GM12878 (cell line): ENCODE results near the gene SMOC1. TPM values are rescaled to one million over a fixed set of nuclear protein-coding genes. Genes with fewer than 3 reads are reported as not detected.

Experiments
- ATAC-seq: fragments of 200-7000 bp; cut with Tn5 transposase; 3 replicates; pipeline ENCODE4 v1.9.1; 2020; ENCODE audit warnings: mild to moderate bottlenecking, moderate library complexity
- BruUV-seq: library from RNA; stranded (reverse); fragments of 400-500 nt; replicated peaks from 2 replicates; lab custom pipeline; 2021; lab: Mats Ljungman, UMichigan
- CTCF ChIA-PET: fragments of 300-600 bp; sonication (Branson Sonifier 250); formaldehyde crosslinking; extraction: SDS; loops from one replicate; lab custom pipeline; 2021; ENCODE audit warnings: inconsistent platforms; lab: Yijun Ruan, JAX
- POLR2A ChIA-PET: fragments of 350-600 bp; formaldehyde crosslinking; extraction: SDS; loops from one replicate; lab custom pipeline; 2021; ENCODE audit warnings: inconsistent platforms; lab: Charles Lee
- RAD21 ChIA-PET: fragments of 300-600 bp; sonication (Branson Sonifier 250); formaldehyde crosslinking; loops from one replicate; lab custom pipeline; 2023; ENCODE audit warnings: antibody characterized with exemption; ENCODE audit not compliant: unreplicated experiment; lab: Charles Lee
- SMC1A ChIA-PET: fragments of 300-600 bp; sonication (Branson Sonifier 250); formaldehyde crosslinking; loops from one replicate; lab custom pipeline; 2023; ENCODE audit not compliant: unreplicated experiment, uncharacterized antibody; lab: Charles Lee
- DNase-seq: peaks from one replicate; pipeline ENCODE4 v3.0.0-alpha.2; 2011; ENCODE audit warnings: low read depth, low spot score
- FAIRE-seq: peaks from 3 replicates; lab custom pipeline; 2011; peaks lifted over from hg19 to GRCh38; lab: Jason Lieb, UNC
- H2AFZ ChIP-seq: 2 replicates; pipeline ENCODE4 v1.6.0; 2011; ENCODE audit warnings: low read depth, low read length, control low read depth; ENCODE audit not compliant: control insufficient read depth
- H3K27ac ChIP-seq: 2 replicates; pipeline ENCODE4 v1.5.1; 2011; ENCODE audit warnings: control low read depth; ENCODE audit not compliant: control insufficient read depth, insufficient read depth
- H3K27me3 ChIP-seq, 2 experiments: replicated peaks in 1 of 2; 2 replicates each; pipeline versions ENCODE4 v1.6.0 to v1.6.1; 2011; ENCODE audit warnings: low read length in 1 of 2; ENCODE audit not compliant: control insufficient read depth in 2 of 2, insufficient read depth in 2 of 2
- H3K36me3 ChIP-seq, 2 experiments: 2 replicates each; pipeline ENCODE4 v1.5.1; 2011; ENCODE audit warnings: low read length in 1 of 2; ENCODE audit not compliant: control insufficient read depth in 2 of 2, insufficient read depth in 2 of 2
- H3K4me1 ChIP-seq: 2 replicates; pipeline ENCODE4 v1.6.1; 2011; ENCODE audit warnings: mild to moderate bottlenecking, low read length, moderate library complexity, mixed read lengths; ENCODE audit not compliant: control insufficient read depth, insufficient read depth
- H3K4me2 ChIP-seq: 2 replicates; pipeline ENCODE4 v1.6.0; 2011; ENCODE audit warnings: control low read depth; ENCODE audit not compliant: control insufficient read depth, insufficient read depth
- H3K4me3 ChIP-seq: fragments of 200-600 bp; sonication (generic); 2 replicates; pipeline ENCODE4 v1.5.1; 2016
- H3K79me2 ChIP-seq: 2 replicates; pipeline ENCODE4 v1.6.0; 2011; ENCODE audit warnings: low read length; ENCODE audit not compliant: control insufficient read depth, insufficient read depth
- H3K9ac ChIP-seq: 2 replicates; pipeline ENCODE4 v1.8.0; 2011; ENCODE audit warnings: low read length, control low read depth, mixed read lengths; ENCODE audit not compliant: control insufficient read depth, insufficient read depth
- H3K9me3 ChIP-seq: replicated peaks from 3 replicates; pipeline ENCODE4 v1.5.1; 2011; ENCODE audit warnings: mild to moderate bottlenecking, low read length; ENCODE audit not compliant: control insufficient read depth, insufficient read depth
- H4K20me1 ChIP-seq: 2 replicates; pipeline ENCODE4 v1.6.0; 2011; ENCODE audit not compliant: control insufficient read depth, insufficient read depth
- BHLHE40 ChIP-seq, 2 experiments: fragments of 450-650 bp in 1 of 2; IDR thresholded peaks; 2 replicates each; pipeline ENCODE4 v1.6.1; 2011 to 2017; ENCODE audit warnings: low read depth in 2 of 2, borderline replicate concordance in 1 of 2, improper control_type of control experiment in 1 of 2, low read length in 1 of 2, mild to moderate bottlenecking in 1 of 2
- CHD2 ChIP-seq: IDR thresholded peaks from 2 replicates; pipeline ENCODE4 v1.6.1; 2011; ENCODE audit warnings: low read depth, low read length, improper control_type of control experiment, borderline replicate concordance
- EGR1 ChIP-seq, 2 experiments: IDR thresholded peaks; 1 replicate in 1 of 2; 2 replicates in 1 of 2; pipeline ENCODE4 v1.6.1; 2011 to 2012; ENCODE audit warnings: low read depth in 2 of 2, low read length in 2 of 2, borderline replicate concordance in 1 of 2, mild to moderate bottlenecking in 1 of 2, moderate library complexity in 1 of 2
- FOXK2 ChIP-seq: fragments of 450-650 bp; IDR thresholded peaks from 2 replicates; pipeline ENCODE4 v1.6.1; 2017; ENCODE audit warnings: mild to moderate bottlenecking, moderate library complexity
- HDGF ChIP-seq: fragments of 450-650 bp; IDR thresholded peaks from 2 replicates; pipeline ENCODE4 v1.6.1; 2016; ENCODE audit warnings: antibody characterized with exemption
- IRF4 ChIP-seq: IDR thresholded peaks from 2 replicates; pipeline ENCODE4 v1.6.1; 2011; ENCODE audit warnings: low read depth, low read length
- JUNB ChIP-seq: IDR thresholded peaks from 2 replicates; pipeline ENCODE4 v1.6.1; 2016; ENCODE audit warnings: antibody characterized with exemption, mild to moderate bottlenecking
- NFYA ChIP-seq: IDR thresholded peaks from 2 replicates; pipeline ENCODE4 v1.6.1; 2011; ENCODE audit warnings: low read depth, mild to moderate bottlenecking, low read length, improper control_type of control experiment, borderline replicate concordance
- POLR2AphosphoS2 ChIP-seq: IDR thresholded peaks from 2 replicates; pipeline ENCODE4 v1.6.1; 2011; ENCODE audit warnings: low read depth, mild to moderate bottlenecking, low read length, improper control_type of control experiment, moderate library complexity
- POU2F2 ChIP-seq: IDR thresholded peaks from 3 replicates; pipeline ENCODE4 v1.6.1; 2011; ENCODE audit warnings: low read depth, mild to moderate bottlenecking, low read length, borderline replicate concordance
- RAD21 ChIP-seq: IDR thresholded peaks from 2 replicates; pipeline ENCODE4 v1.6.1; 2011; ENCODE audit warnings: mild to moderate bottlenecking, low read depth, low read length, moderate library complexity; ENCODE audit not compliant: insufficient read depth
- SP1 ChIP-seq: IDR thresholded peaks from one replicate; pipeline ENCODE4 v1.6.1; 2011; ENCODE audit warnings: low read depth, low read length
- TAF1 ChIP-seq: IDR thresholded peaks from 2 replicates; pipeline ENCODE4 v1.6.1; 2011; ENCODE audit warnings: mild to moderate bottlenecking, low read depth, low read length, borderline replicate concordance
- ZNF384 ChIP-seq: IDR thresholded peaks from 2 replicates; pipeline ENCODE4 v1.6.1; 2012; ENCODE audit warnings: low read depth, mild to moderate bottlenecking, low read length, improper control_type of control experiment, borderline replicate concordance
- ZZZ3 ChIP-seq: IDR thresholded peaks from 2 replicates; pipeline ENCODE4 v1.6.1; 2011; ENCODE audit warnings: low read depth; ENCODE audit not compliant: control insufficient read depth, insufficient read length
- WGBS: methylation state at CpG from one replicate; pipeline ENCODE4 v1.1.6; 2016; ENCODE audit warnings: low lambda C conversion rate; ENCODE audit not compliant: insufficient replicate concordance, insufficient coverage; ENCODE audit errors: missing lambda C conversion rate; 5-methylcytosine and 5-hydroxymethylcytosine counted together
- in situ Hi-C: fragments of 300-500 bp; cut with MboI; formaldehyde crosslinking; loops from 9 replicates; pipeline ENCODE4 v1.14.3; 2018; ENCODE audit warnings: mixed read lengths
- intact Hi-C: fragments of 100-400 bp; cut with micrococcal nuclease; formaldehyde crosslinking; loops from one replicate; pipeline ENCODE4 v1.14.2; 2022; ENCODE audit not compliant: unreplicated experiment
- polyA plus RNA-seq, 11 experiments: library from polyadenylated mRNA; depleted of rRNA in 4 of 11; unstranded in 6 of 11; stranded (reverse) in 5 of 11; fragments of >200 nt; fragmentation: Nextera tagmentation in 4 of 11; fragmentation: Illumina TruSeq in 1 of 11; extraction: Ambion mirVana in 4 of 11; extraction: Trizol in 1 of 11; gene quantifications; 1 replicate in 1 of 11; 2 replicates in 10 of 11; pipeline versions ENCODE4 v1.2.1 to v1.2.3, GENCODE V29; 2011 to 2016; ENCODE audit warnings: inconsistent platforms in 2 of 11, missing spikeins in 2 of 11, low read depth in 1 of 11
- total RNA-seq, 4 experiments: library from RNA; depleted of rRNA in 3 of 4; stranded (reverse); fragments of >200 nt in 3 of 4; fragmentation: Illumina TruSeq in 1 of 4; extraction: Trizol in 1 of 4; gene quantifications; 2 replicates each; pipeline versions ENCODE4 v1.2.1 to v1.2.3, GENCODE V29; 2013 to 2021
- TF ChIP-seq, protein P1 (sequence below): fragments of 150-350 bp; IDR thresholded peaks from 2 replicates; pipeline ENCODE4 v1.6.1; 2016; ENCODE audit warnings: low read depth, low read length
- TF ChIP-seq, protein P2 (sequence below): IDR thresholded peaks from 2 replicates; pipeline ENCODE4 v1.6.1; 2012; ENCODE audit warnings: low read length, inconsistent platforms

SMOC1 gene
- total and polyA plus RNA-seq, 10 of the 15 experiments (the other 5 are each of a cell fraction or from before 2014, with no cell fraction given): 0.03 to 0.26 (median 0.14) TPM; not detected in 7

- FAIRE-seq: no peak
- H3K9ac ChIP-seq: no peak overlapping the region
- DNase-seq: no peak
- no peaks in the 10 kb centered on the region for H3K79me2 ChIP-seq
- BruUV-seq: no TSS peak
- no peaks in the 10 kb centered on the region for H3K36me3 ChIP-seq
- CTCF ChIA-PET: interaction anchor here (0.7 to 1.5 kb wide), 3 partner anchors 145 to 481 kb away, joined by 3 to 4 read pairs (median 3); no protein-coding TSS in a partner anchor
- no peaks in the 10 kb centered on the region; a peak in 1 of 4 replicates for H3K27me3 ChIP-seq
- RAD21 ChIA-PET: no interaction called here
- SMC1A ChIA-PET: no interaction called here
- no peak overlapping the region for H3K27ac ChIP-seq
- intact Hi-C loops: no loop called here
- in situ Hi-C loops: loop anchor here (10.0 kb wide), 1 partner anchor 438 kb away; no protein-coding TSS in a partner anchor
- no peaks in the 10 kb centered on the region for H4K20me1 ChIP-seq
- POLR2A ChIA-PET: no interaction called here
- ATAC-seq: no peak
- H3K4me1 ChIP-seq: peaks cover 15% of the 10 kb centered on the region
- H2AFZ ChIP-seq: no peak overlapping the region
- no peak overlapping the region for H3K4me2 ChIP-seq
- 51% methylated on average over 15 of the region's 15 CpGs for WGBS
- no peak for TF ChIP-seq TAF1
- TF ChIP-seq, protein P1, sequence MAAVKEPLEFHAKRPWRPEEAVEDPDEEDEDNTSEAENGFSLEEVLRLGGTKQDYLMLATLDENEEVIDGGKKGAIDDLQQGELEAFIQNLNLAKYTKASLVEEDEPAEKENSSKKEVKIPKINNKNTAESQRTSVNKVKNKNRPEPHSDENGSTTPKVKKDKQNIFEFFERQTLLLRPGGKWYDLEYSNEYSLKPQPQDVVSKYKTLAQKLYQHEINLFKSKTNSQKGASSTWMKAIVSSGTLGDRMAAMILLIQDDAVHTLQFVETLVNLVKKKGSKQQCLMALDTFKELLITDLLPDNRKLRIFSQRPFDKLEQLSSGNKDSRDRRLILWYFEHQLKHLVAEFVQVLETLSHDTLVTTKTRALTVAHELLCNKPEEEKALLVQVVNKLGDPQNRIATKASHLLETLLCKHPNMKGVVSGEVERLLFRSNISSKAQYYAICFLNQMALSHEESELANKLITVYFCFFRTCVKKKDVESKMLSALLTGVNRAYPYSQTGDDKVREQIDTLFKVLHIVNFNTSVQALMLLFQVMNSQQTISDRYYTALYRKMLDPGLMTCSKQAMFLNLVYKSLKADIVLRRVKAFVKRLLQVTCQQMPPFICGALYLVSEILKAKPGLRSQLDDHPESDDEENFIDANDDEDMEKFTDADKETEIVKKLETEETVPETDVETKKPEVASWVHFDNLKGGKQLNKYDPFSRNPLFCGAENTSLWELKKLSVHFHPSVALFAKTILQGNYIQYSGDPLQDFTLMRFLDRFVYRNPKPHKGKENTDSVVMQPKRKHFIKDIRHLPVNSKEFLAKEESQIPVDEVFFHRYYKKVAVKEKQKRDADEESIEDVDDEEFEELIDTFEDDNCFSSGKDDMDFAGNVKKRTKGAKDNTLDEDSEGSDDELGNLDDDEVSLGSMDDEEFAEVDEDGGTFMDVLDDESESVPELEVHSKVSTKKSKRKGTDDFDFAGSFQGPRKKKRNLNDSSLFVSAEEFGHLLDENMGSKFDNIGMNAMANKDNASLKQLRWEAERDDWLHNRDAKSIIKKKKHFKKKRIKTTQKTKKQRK: no peak
- no peak for TF ChIP-seq HDGF
- no peak for TF ChIP-seq CHD2
- no peak for TF ChIP-seq EGR1 (IDR thresholded peaks at IDR 0.05; ENCODE audit: borderline replicate concordance in 1 of 2, low read depth in 2 of 2, low read length in 2 of 2)
- TF ChIP-seq JUNB: no peak
- TF ChIP-seq BHLHE40 (IDR thresholded peaks at IDR 0.05; ENCODE audit: borderline replicate concordance in 1 of 2, low read depth in 2 of 2, low read length in 1 of 2): no peak
- TF ChIP-seq POLR2AphosphoS2: no peak
- no peak for TF ChIP-seq ZNF384
- TF ChIP-seq NFYA: no peak
- TF ChIP-seq FOXK2: no peak
- TF ChIP-seq POU2F2: no peak
- TF ChIP-seq IRF4: no peak
- TF ChIP-seq ZZZ3: no peak
- no peak for TF ChIP-seq RAD21
- TF ChIP-seq SP1: no peak
- TF ChIP-seq, protein P2, sequence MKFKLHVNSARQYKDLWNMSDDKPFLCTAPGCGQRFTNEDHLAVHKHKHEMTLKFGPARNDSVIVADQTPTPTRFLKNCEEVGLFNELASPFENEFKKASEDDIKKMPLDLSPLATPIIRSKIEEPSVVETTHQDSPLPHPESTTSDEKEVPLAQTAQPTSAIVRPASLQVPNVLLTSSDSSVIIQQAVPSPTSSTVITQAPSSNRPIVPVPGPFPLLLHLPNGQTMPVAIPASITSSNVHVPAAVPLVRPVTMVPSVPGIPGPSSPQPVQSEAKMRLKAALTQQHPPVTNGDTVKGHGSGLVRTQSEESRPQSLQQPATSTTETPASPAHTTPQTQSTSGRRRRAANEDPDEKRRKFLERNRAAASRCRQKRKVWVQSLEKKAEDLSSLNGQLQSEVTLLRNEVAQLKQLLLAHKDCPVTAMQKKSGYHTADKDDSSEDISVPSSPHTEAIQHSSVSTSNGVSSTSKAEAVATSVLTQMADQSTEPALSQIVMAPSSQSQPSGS: no peak
- no peaks in the 10 kb centered on the region for H3K9me3 ChIP-seq
- H3K4me3 ChIP-seq: no peak overlapping the region
Measured at GRCh38 chr14:70022771-70023445, 143.7 kb downstream of the SMOC1 start.
